Smooth muscle cell of the brain vasculature (primary cell): Measurements from ENCODE around the gene EYS.
"Not testable (repeated sequence)": the region's sequence is repeated elsewhere in the genome, so short reads cannot be mapped to it uniquely, and the experiment has no call there.

ENCODE experiments used
- DNase-seq: peaks from one replicate; pipeline ENCODE4 v3.0.0-alpha.2; 2012; ENCODE audit warnings: low read depth, low spot score

EYS gene

DNA sequence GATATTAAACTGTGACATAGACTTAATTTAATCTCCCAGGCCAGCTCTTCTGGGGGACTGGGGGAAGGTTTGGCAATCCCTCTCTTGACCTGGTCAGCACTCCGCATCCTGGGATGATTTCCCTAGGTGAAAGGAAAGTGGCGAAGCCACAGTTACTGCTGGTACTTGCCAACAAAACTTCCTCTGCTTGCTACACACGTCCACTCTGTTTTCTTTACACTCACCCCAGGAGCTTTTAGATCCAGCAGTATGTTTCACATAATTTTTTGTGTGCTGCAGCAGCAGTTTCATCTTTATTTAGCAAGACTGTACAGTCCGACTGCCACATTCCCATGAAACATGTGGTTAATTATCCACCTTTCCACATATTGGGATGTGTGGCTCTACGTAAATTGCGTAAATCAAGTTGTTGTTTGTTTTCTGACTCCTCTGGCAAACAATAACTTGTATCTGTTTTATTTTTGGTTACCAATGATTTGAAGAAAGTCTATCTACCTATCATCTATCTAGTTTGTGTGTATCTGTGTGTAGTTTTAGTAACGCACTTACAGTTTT is 1787.4 kb downstream of the EYS start:
- DNase-seq, result no peak

- no peak for DNase-seq
Measured at GRCh38 chr6:63912887-63913286, 1794.1 kb downstream of the EYS start.

- DNase-seq, result no peak
Measured at GRCh38 chr6:63910863-63911551, 1796.0 kb downstream of the EYS start.

DNA sequence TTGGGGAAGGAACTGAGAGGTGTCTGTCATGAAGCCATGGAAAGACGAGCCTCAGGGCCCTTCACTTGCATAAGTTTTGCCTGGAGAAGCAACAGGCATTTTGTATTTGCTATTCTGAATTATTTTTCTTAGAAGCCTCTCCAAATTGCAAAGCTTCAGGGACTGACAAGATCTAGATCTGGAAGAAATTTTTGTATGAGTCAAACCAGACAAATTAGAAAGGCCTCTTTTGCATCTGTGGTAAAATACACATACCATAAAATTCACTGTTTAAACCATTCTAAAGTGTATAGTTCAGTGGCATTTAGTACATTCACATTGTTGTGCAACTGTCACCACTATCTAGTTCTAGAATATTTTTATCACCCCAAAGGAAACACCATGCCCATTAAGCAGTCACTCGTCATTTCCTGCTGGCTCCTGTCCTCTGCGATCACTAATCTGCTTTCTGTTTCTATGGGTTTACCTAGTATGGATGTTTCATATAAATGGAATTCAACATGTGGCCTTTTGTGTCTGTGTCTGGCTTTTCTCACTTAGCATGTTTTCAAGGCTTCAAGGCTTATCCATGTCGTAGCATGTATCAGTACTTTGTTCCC is 1802.3 kb downstream of the EYS start:
- DNase-seq, result no peak

DNA sequence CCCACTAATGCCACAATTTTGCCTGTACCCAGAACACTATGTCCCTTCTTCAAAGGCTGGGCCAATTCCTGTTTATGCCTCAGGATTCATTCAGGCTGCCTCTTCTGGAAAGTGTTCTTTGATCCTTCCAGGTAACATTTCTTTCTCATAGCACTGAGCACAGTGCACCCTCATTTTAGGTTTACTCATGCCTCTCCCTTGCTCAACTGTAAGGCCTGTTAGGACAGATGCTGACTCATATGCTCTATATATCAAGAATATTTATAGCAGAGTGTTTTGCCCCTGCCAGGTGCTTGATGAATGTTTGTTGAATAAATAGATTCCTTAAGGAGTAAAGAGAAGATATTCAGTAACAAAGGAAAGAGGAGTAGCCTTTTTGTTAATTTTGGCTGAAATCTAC is 1807.5 kb downstream of the EYS start:
- no peak for DNase-seq

DNA sequence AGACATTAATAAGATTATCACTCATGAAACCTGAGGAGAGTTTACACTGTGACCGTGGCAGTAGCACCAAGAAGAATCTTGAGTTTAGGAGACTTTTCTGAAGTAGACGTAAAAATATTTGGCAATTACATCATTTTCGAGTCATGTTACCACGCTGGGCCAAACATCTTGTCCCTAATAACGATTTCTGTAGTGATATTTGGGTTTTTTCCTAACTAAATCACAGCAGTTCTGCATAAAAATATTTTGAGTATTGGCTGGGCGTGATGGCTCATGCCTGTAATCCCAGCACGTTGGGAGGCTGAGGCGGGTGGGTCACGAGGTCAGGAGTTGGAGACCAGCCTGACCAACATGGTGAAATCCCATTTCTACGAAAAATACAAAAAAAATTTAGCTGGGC is 1809.1 kb downstream of the EYS start:
- DNase-seq, result no peak

DNA sequence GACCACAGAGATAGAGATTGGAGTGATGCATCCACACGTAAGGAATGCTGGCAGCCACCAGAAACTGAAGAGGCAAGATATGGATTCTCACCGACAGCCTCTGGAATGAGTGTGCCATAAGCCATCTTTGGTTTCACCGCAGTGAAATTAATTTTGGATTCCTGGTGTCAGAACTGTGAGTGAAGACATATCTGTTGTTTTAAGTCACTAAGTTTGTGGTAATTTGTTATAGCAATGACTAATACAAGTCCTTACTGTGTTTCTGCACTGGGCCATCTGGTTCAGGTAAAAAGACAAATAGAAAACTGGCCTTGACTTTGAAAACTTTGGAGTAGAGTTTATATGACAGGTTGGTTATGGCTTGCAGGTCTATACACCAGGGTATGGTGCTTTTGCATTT is 1809.6 kb downstream of the EYS start:
- no peak for DNase-seq

- no peak for DNase-seq
Measured at GRCh38 chr6:63888416-63888815, 1818.6 kb downstream of the EYS start.

GRCh38 chr6:63887804-63888203 is 1819.2 kb downstream of the EYS start:
- DNase-seq, result not testable (repeated sequence)

- DNase-seq, result no peak
Measured at GRCh38 chr6:63887002-63887751, 1819.8 kb downstream of the EYS start.

- no peak for DNase-seq
Measured at GRCh38 chr6:63886341-63886740, 1820.7 kb downstream of the EYS start.

GRCh38 chr6:63883597-63883996 is 1823.4 kb downstream of the EYS start:
- DNase-seq, result no peak

- DNase-seq, result no peak
Measured at GRCh38 chr6:63882208-63882607, 1824.8 kb downstream of the EYS start.

- DNase-seq, result no peak
Measured at GRCh38 chr6:63881791-63882190, 1825.2 kb downstream of the EYS start.

DNA sequence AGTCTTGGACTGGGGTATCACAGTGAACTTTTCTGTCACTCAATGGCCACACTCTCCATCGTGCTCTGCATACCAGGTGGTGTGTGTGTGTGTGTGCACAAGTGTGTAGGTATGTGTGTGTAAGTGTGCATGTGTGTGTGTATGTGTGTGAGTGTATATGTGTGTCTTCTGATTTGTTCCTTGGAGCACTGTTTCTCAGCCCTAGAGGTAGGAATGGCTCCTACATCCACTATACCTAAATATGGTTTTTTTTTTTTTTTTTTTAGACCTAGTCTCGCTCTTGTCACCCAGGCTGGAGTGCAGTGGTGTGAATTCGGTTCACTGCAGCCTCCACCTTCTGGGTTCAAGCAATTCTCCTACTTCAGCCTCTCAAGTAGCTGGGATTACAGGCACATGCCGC is 1834.8 kb downstream of the EYS start:
- no peak for DNase-seq

DNA sequence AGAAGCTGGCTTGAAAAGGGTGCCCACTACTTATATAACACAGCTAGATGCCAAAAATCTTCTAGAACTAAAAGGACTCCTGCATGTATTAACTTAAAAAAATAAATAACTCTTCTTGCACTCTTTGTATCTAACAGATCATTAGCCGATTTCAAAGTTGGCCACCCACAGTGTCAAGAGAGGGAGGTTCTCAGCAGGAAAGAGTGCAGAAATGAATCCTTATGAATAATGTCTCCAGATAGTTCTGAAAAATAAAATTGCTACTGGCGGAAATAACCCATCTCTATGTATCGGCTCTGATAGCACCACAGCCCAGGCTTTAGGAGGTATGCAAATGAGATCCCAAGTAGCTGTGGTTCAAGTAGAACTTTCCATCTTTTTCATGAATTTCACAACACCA is 1838.7 kb downstream of the EYS start:
- no peak for DNase-seq

DNA sequence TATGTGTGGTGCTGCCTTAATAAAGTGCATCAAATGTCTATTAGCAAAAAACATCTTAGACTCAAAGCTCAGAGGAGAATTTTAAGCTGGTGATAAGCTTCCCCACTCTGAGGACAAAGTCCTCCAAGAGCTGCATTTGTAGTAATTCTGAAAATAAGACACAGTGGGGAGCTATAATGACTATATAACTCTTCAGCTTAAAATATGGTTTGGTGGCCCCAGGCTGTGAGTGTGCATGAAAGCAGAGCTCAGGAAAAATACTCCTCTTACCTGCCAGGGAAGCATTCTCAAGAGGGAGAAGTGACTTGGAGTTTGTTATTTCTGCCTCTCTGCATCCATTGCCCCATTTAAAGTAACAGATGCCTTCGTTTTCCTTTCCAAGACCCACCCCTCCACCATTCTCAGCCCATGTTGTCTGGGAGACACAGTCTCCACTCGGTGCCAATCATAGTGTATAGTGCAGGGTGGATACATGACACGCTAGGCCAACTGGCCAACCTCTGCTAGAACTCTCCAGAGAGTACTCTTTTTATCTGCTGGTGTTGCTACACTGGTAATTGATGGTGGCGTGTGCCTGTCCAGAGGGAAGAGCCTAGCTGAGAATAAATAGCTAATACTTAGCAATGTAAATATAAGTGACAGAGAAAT is 1842.2 kb downstream of the EYS start:
- DNase-seq, result no peak

- DNase-seq, result no peak
Measured at GRCh38 chr6:63864061-63864460, 1843.0 kb downstream of the EYS start.

DNA sequence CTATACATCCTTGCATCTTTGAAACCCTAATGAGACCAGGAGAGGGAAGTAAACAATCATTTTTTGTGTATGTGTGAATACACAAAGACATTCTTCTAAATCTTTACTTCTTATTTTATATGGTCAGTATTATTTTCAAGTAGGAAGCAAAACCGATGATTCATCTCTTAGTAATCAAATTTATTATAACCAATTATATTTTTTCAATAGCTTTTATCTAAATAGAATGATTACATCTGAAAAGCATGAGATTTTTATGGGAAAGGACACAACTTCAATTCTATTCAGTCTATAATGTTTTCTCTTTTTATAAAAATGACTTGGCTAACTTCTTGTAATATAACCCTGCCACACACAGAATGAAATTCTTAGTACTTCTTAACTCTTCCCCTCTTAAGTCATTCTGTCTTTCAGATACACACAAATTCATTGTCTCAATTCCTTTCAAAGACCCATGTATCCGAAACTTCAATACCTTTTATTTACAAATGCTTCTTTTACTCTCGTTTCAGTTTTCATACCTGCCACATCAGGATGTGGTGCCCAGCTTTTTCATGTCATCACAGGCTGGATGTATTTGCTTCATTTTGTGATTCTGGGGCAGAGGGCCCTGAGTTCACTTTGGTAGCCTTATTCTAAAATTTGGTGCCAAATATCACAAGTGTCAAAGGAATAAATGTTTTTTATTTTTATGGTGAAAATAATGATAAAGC is 1844.4 kb downstream of the EYS start:
- no peak for DNase-seq

- no peak for DNase-seq
Measured at GRCh38 chr6:63859528-63859927, 1847.5 kb downstream of the EYS start.

- DNase-seq, result no peak
Measured at GRCh38 chr6:63858691-63859090, 1848.3 kb downstream of the EYS start.

DNA sequence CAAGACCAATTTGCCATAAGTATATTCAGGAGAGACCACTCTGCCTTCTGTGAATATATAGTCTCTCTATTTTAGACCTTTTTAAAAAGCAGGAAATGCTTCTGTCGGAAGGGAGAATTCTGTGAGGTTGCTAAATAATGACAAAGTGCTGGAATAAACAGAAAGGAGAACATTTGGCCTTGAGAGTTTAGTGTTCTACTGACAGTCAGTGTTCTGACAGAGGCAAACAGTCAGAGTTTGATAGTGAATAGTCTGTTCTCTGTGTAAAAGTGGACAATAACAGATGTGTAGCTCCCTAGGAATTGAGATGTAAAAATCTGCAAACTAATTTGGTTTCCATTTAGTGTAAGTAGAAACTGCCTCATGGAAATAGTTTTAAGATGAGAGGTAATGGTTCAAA is 1850.8 kb downstream of the EYS start:
- DNase-seq, result no peak
